Right lobe of liver (tissue), 4 donors: ENCODE measurements around the gene MEMO1.

Source experiments
- POLR2A ChIP-seq: fragments of 450-650 bp; IDR thresholded peaks from one replicate; pipeline ENCODE4 v1.6.1; 2017; ENCODE audit warnings: antibody characterized with exemption, mild to moderate bottlenecking
- TF ChIP-seq, protein P1 (sequence below), 4 donors: fragments of 200-600 bp in 3 of 4; fragments of 450-650 bp in 1 of 4; IDR thresholded peaks; one replicate each; pipeline versions ENCODE4 v1.5.1 to v1.8.0; 2016 to 2022; ENCODE audit warnings: antibody characterized with exemption in 4 of 4, mild to moderate bottlenecking in 2 of 4
- donor health status: DM: no; HTN: no; CAD: no.
- donor health status: DM: no; HTN: no; CAD: no.
- donor health status: DM: no; HTN: yes; CAD: no.

DNA sequence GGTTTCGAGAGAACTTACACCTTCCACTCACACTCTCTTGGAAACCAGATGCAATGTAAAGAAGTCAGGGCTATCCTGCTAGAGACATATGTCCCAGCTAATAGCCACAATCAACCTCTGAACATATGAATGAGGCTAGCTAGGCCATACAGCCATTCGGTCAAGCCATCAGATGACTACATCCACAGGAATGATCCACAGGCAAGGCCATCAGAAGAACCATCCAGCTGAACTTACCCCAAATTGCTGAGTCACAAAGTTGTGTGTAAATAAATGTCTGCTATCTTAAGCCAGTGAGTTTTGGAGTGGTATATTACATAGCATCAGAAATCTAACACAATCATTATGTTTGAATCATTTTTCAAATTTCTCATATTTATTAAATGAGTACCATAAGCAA is 47.3 kb upstream of the MEMO1 start:
- TF ChIP-seq, protein P1, sequence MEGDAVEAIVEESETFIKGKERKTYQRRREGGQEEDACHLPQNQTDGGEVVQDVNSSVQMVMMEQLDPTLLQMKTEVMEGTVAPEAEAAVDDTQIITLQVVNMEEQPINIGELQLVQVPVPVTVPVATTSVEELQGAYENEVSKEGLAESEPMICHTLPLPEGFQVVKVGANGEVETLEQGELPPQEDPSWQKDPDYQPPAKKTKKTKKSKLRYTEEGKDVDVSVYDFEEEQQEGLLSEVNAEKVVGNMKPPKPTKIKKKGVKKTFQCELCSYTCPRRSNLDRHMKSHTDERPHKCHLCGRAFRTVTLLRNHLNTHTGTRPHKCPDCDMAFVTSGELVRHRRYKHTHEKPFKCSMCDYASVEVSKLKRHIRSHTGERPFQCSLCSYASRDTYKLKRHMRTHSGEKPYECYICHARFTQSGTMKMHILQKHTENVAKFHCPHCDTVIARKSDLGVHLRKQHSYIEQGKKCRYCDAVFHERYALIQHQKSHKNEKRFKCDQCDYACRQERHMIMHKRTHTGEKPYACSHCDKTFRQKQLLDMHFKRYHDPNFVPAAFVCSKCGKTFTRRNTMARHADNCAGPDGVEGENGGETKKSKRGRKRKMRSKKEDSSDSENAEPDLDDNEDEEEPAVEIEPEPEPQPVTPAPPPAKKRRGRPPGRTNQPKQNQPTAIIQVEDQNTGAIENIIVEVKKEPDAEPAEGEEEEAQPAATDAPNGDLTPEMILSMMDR (IDR thresholded peaks at IDR 0.05) = no peak
- no peak for TF ChIP-seq POLR2A
